ENCODE results near the gene AMDHD2.
"Not testable (repeated sequence)": the region's sequence is repeated elsewhere in the genome, so short reads cannot be mapped to it uniquely, and the experiment has no call there.

The AMDHD2 gene

DNA sequence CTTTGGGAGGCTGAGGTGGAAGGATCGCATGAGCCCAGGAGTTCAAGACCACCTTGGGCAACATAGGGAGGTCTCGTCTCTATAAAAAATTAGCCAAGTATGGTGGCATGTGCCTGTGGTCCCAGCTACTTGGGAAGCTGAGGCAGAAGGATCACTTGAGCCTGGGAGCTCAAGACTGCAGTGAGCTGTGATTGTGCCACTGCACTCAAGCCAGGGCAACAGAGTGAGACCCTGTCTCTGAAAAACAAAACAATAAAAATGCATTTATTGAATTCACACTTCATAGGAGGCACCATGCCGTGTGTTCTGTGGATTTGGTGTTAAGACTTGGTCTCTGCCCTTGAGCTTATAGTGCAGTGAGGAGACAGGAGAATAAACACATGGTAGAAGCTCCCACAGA is 42.8 kb upstream of the AMDHD2 start:
- Histone ChIP-seq H3K4me1 (ENCODE audit: insufficient read depth, poor library complexity, severe bottlenecking) (no peaks in the 10 kb centered on the region), H3K36me3 (ENCODE audit: low read depth) (no peaks in the 10 kb centered on the region), H3K9me3 (ENCODE audit: severe bottlenecking) (no peaks in the 10 kb centered on the region), H3K27me3 (ENCODE audit: insufficient read depth, poor library complexity, severe bottlenecking) (peaks cover under 1% of the 10 kb centered on the region), H3K27ac (ENCODE audit: poor library complexity, severe bottlenecking) (no peak overlapping the region), H3K4me3 (ENCODE audit: severe bottlenecking) (no peak overlapping the region)
- DNase-seq (ENCODE audit: low spot score) (no peak), ATAC-seq (ENCODE audit: low read depth) (no peak)
- TF ChIP-seq CTCF (IDR thresholded peaks at IDR 0.05; ENCODE audit: poor library complexity, severe bottlenecking), result no peak

DNA sequence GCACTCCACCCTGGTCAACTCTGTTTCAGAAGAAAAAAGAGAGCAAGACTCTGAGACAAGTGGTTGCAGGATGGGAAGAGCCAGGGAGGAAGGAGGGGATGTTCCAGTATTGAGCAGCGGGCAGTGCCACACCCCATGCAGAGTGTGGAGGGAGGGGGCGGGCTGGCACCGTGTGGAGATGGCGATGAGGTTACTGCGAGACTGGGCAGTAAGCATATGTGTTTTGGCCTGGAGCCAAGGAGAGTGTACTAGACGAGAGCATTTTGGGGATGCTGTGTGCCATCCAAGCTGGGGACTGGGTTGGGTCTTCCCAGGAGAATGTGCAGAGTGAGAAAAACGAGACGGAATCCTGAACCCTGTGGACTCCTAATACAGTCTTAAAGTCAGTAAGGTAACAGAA is 41.9 kb upstream of the AMDHD2 start:
- ATAC-seq (ENCODE audit: low read depth) (no peak), DNase-seq (ENCODE audit: low spot score) (no peak)
- no peak for TF ChIP-seq CTCF (IDR thresholded peaks at IDR 0.05; ENCODE audit: poor library complexity, severe bottlenecking)
- H3K27ac ChIP-seq (ENCODE audit: poor library complexity, severe bottlenecking), result no peak overlapping the region
- H3K36me3 ChIP-seq (ENCODE audit: low read depth), result no peaks in the 10 kb centered on the region
- no peak overlapping the region for H3K4me3 ChIP-seq (ENCODE audit: severe bottlenecking)
- H3K9me3 ChIP-seq (ENCODE audit: severe bottlenecking), result no peaks in the 10 kb centered on the region
- H3K4me1 ChIP-seq (ENCODE audit: insufficient read depth, poor library complexity, severe bottlenecking), result no peaks in the 10 kb centered on the region
- H3K27me3 ChIP-seq (ENCODE audit: insufficient read depth, poor library complexity, severe bottlenecking), result no peaks in the 10 kb centered on the region

- not testable (repeated sequence) for H3K27ac ChIP-seq (ENCODE audit: poor library complexity, severe bottlenecking); H3K36me3 ChIP-seq (ENCODE audit: low read depth); H3K9me3 ChIP-seq (ENCODE audit: severe bottlenecking); ATAC-seq (ENCODE audit: low read depth); H3K4me1 ChIP-seq (ENCODE audit: insufficient read depth, poor library complexity, severe bottlenecking); H3K4me3 ChIP-seq (ENCODE audit: severe bottlenecking); DNase-seq (ENCODE audit: low spot score); H3K27me3 ChIP-seq (ENCODE audit: insufficient read depth, poor library complexity, severe bottlenecking)
Measured at GRCh38 chr16:2479996-2480395, 40.2 kb upstream of the AMDHD2 start.

DNA sequence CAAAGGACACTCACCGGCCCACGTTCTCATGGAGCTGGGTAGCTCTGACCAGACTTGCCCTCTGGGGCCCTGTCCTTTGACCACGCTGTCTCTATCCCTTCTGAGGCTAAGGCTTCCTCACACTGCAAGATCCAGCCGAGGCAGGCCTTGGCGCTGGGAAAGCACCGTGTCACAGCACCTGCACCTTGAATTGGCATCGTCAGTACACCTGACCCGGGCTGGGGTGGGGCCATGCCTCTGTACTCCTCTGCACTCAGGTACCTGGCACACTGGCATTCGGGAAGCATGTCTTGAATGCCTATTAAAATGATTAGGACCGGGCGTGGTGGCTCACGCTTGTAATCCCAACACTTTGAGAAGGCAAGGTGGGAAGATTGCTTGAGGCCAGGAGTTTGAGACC is 39.2 kb upstream of the AMDHD2 start:
- no peak for DNase-seq (ENCODE audit: low spot score)
- H3K27me3 ChIP-seq (ENCODE audit: insufficient read depth, poor library complexity, severe bottlenecking), result no peaks in the 10 kb centered on the region
- H3K4me1 ChIP-seq (ENCODE audit: insufficient read depth, poor library complexity, severe bottlenecking), result no peaks in the 10 kb centered on the region
- no peak for TF ChIP-seq CTCF (IDR thresholded peaks at IDR 0.05; ENCODE audit: poor library complexity, severe bottlenecking)
- no peak overlapping the region for H3K27ac ChIP-seq (ENCODE audit: poor library complexity, severe bottlenecking)
- no peaks in the 10 kb centered on the region for H3K9me3 ChIP-seq (ENCODE audit: severe bottlenecking)
- no peaks in the 10 kb centered on the region for H3K36me3 ChIP-seq (ENCODE audit: low read depth)
- H3K4me3 ChIP-seq (ENCODE audit: severe bottlenecking), result no peak overlapping the region
- ATAC-seq (ENCODE audit: low read depth), result no peak

DNA sequence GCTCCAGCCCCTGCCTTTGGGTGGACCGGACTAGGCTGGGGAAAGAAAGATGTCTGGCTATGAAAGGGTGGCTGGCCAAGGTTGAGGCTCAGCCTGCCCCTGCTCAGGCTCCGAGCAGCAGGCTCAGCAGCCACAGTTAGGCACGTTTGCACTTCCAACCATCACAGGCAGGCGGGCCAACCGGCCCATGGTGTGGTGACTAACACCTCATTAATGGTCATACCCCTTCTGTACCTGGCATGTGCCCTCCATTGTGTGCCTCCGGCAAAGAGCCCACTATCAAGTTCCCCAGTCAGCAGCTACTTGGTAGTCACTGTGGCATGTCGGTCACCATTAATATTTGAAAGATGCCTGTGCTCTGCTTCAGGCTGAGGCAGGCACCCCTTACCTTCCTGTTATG is 38.5 kb upstream of the AMDHD2 start:
- no peak for TF ChIP-seq CTCF (IDR thresholded peaks at IDR 0.05; ENCODE audit: poor library complexity, severe bottlenecking)
- no peaks in the 10 kb centered on the region for H3K27me3 ChIP-seq (ENCODE audit: insufficient read depth, poor library complexity, severe bottlenecking)
- no peaks in the 10 kb centered on the region for H3K36me3 ChIP-seq (ENCODE audit: low read depth)
- DNase-seq (ENCODE audit: low spot score) (no peak), ATAC-seq (ENCODE audit: low read depth) (no peak)
- H3K4me1 ChIP-seq (ENCODE audit: insufficient read depth, poor library complexity, severe bottlenecking), result no peaks in the 10 kb centered on the region
- no peak overlapping the region for H3K27ac ChIP-seq (ENCODE audit: poor library complexity, severe bottlenecking)
- no peak overlapping the region for H3K4me3 ChIP-seq (ENCODE audit: severe bottlenecking)
- H3K9me3 ChIP-seq (ENCODE audit: severe bottlenecking), result no peaks in the 10 kb centered on the region

All from RWPE2 (cell line).